Measurements from ENCODE around the gene RAPGEF4. TPM values are rescaled to one million over a fixed set of nuclear protein-coding genes. Genes with fewer than 3 reads are reported as not detected.

The RAPGEF4 gene
- total RNA-seq, 1 experiment from 2014 or later = not detected

DNA sequence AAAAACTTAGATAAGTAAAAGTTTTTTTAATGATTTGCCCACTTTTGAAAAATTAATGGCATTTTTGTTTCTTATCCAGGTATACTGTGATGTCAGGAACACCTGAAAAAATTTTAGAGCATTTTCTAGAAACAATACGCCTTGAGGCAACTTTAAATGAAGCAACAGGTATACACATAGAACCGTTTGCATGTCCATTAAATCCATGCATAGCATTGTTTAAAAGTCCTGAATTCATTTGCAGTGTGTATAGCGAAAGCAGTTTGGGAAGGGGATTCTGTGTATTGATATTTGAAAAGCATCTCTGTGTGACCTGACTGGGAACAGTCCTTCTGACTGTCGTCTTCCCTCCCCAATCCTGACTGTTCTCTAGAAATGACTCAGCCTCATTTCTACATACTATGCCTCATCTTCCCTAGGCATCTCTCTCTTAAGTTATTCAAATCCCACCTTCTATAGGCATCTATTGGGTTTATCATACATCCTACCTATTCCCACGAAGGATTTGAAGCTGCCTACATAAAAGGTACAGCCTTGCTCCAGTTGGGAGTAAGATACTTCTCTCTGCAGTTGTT lies 260.8 kb downstream of the RAPGEF4 start:
- DNase-seq (ENCODE audit: low spot score) = no peak

DNA sequence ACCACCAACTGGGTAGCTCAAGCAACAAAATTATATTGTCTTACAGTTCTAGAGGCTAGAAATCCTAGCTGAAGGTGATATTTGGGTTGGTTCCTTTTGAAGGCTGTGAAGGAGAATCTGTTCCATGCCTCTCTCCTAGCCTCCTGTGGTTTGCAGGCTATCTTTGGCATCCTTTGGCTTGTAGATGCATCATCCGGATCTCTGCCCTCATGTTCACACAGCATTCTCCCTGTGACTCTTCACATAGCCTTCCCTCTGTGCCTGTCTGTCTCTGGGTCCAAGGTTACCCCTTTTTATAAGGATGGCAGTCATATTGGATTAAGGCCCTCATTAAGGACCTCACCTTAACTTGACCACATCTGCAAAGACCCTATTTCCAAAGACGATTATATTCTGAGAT lies 261.4 kb downstream of the RAPGEF4 start:
- no peak for DNase-seq (ENCODE audit: low spot score)

DNA sequence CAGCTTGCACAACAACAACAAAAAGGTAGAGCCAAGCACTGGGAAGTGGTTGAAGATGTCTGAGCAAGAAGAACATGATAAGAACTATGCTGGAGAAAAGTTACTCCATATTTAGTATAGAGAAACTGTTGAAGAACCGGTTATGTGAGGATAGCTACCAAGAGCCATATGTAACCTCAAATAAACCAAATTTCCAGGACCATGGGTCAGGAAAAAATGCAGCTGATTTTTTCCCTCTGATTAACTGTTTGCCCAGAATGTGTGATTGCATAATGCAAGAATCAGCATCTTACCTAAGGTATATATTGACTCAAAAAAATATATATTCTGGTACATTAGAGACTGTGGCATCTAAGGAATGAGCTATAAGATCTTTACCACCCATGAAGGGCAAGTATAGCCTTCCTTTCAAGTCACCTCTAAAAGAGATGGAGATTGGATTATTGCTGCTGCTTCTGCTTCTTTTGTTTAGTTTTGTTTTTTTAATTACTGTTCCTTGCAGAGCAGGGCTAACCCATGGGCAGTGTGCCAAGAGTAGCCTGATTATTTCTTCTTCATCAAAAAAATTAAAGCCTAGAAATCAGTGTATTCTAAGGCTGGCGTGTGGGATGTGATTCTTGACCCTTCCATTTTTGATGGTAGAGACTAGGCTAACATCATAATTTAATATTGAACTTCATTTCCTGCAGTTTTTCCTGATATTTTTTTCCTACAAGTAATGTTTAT lies 263.1 kb downstream of the RAPGEF4 start:
- DNase-seq (ENCODE audit: low spot score) = peak; percentile 61

DNA sequence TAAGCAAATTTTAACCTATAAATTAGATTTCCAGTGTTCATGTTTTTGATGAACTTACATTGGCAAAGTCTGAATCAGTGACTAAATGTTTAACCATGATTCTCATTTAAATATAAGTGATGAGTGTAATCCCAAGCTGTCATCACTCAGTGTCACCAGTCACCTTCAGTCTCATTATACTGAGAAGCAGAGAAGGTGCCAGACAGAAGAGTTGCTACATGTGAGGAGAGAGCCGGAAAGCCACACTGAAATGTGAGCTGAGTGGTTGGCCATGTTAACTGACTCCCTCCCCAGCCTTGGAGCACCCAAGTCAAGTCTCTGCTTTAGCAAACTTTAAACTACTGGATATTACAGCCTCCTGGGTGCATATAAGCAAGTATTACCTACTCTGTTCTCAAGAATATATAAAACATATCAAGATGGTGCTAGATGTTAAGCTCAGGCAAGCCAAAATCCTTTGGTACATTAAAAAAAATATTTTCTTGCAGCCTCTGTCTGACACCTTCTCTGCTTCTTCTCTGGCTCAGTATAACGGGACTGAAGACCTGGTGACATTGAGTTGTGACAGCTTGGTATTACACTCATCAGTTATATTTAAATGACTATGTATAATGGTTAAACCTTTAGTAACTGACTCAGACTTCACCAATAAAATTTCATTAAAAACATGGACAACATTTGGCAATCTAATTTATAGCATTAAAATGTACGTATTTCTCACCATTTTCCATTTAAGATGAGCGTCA lies 264.2 kb downstream of the RAPGEF4 start:
- DNase-seq (ENCODE audit: low spot score) = no peak

DNA sequence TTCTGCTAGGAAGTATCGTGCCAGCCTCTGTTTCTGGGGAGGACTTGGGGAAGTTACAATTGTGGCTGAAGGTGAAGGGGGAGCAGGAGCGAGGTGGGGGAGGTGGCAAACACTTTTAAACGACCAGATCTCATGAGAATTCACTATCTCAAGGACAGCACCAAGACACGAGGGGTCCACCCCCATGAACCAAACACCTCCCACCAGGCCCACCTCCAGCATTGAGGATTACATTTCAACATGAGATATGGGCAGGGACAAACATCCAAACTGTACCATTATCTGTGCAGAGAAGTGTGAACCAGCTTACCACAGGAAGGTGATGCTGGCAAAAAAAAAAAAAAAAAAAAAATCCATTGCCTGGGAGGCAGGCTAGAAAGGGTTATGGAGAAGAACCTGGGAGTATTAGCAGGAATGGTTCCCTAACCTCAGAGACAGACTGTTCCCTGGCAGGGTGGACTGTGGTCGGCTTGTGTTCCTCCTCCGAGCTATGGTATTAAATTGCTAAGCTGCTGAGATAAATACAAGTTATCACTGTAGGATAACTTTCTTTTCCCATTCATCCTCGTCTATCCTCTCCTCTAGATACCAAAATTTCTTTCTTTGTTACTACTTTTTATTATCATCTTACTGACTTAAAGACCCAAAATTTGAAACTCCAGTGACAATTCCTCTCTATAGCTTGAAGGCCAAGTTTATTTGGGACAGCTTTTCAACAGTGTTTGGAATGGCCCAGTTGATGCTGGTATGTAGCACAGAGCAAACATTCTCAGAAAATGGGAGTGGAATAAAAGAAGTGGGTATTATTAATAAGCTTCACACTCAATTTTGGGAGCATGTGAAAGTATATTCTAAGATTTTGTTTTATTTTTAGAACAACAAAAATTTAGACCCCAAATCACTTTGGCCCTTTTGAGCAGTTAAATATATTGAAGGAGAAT lies 266.3 kb downstream of the RAPGEF4 start:
- DNase-seq (ENCODE audit: low spot score) = no peak

DNA sequence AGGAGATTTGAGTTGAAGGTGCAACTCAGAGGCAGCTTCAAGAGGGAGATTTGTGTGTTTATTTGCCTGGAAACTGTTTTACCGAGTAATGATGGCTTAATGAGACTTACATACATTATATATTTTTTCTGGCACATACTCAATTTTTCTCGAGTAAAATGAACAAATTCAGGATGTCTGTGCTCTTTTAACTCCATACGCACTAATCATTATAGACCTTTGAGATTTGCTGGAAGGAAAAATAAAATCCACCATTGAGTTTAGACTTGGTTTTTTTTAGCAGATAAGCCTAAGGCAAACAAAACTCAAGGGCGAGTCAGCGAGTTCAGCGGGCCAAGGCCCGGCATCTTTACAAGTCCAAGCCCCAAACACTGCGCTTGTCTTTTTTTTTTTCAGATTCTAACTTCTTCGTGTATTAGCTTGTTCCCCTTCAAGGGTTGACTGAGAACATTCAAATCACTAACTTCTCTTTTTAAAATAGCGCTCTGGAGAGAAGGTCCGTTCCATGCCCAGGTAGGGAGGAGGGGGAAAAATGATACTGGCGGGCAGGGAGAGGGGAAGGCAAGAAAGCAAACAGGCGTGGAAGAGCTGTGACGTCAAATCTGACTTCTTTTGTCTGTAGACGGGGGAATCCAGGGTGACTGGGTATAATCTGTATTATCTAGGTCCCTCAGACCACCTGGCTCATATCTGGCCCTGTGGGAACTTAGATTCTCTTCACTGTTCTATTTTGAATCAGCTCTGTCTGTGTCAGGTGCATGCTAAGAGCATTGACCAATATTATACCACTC lies 267.3 kb downstream of the RAPGEF4 start:
- peak; percentile 46 for DNase-seq (ENCODE audit: low spot score)

DNA sequence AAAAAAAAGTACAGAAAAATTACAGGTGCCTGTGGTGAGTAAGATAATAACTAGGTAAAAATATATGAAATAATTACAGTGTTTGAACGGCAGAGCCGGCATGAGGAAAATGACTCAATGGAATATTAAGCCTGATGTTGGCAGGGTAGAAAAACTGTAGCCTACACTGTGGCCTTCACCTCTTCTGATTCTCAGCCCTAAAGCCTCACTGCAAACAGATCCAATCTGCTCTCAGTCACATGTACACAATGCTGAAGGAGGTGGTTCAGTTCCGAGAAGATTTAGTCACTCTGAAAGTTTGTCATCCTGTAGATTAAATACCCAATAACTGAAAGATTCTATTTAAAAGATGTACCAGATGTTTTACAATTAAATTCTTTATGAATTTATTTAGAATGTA lies 273.1 kb downstream of the RAPGEF4 start:
- no peak for DNase-seq (ENCODE audit: low spot score)

DNA sequence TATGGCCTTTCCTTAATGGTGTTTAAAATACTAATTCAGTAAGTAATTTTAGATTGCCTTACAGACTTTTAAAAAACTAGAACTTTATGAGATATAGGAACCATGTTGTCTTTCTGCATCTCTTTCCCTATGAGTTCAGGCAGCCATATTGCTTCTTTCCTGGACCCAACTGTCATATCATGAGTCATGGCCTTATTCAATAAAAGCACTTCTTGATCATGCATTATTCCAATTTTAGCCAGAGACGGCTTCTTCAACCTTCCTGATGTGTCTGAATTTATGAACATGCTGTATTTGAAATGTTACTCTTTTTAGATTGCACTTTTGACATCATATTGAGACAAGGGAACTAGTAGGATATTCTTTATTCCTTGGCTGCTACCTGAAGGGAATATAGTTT lies 274.6 kb downstream of the RAPGEF4 start:
- DNase-seq (ENCODE audit: low spot score) = no peak

DNA sequence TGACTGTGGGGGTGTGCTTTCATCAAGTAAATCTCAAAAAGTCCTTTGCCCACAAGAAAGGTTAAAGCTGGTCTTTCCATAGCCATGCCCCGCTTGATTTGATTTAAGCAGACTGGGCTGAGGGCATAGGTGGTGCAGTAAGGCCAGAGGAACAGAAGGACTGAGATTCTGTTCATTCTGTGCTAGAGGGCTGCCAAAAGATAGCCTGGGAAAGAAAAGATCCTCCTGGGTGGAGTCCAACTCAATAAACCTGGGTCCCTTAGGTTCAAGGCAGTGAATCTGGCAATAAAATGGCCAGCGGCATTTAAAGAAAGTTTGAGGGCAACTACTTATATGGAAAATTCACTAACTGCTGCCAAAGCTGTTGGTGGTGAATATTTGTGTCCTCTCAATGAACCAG lies 280.8 kb downstream of the RAPGEF4 start:
- no peak for DNase-seq (ENCODE audit: low spot score)

DNA sequence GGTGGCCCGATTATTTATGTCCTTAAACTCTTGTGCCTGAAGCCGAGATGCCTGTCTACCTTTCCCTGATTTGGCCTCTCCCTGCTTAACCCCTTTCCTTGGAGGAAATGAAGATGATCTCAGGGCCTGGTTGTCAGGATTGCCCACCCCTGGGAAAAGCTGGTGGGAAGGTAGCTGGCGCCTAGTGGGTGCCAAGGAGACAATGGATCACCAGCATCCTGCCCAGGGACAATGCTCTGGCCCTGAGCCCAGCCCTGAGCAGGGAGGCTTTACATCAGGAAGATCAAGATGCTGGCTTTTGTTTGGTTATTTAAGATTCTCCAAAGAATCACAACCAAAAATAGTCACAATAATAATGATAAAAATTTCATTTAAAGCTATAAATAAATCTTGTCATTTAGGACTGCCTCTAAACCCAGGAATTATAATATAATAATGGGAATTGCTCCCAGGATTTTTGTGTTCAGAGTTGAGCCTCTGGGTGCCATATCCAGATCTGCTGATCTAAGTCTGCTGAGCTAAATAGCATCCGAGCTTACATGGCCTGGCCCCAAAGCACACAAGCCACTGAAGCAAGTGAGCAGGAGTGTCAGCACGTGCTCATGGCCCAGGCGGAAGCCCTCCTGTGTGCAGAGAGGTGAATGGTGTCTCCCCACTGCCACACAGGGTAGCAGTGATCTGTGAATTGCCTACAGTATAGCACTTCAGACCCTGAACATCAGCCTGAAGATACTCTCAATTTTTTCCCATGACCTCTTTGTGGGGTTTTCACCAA lies 282.2 kb downstream of the RAPGEF4 start:
- no peak for DNase-seq (ENCODE audit: low spot score)

DNA sequence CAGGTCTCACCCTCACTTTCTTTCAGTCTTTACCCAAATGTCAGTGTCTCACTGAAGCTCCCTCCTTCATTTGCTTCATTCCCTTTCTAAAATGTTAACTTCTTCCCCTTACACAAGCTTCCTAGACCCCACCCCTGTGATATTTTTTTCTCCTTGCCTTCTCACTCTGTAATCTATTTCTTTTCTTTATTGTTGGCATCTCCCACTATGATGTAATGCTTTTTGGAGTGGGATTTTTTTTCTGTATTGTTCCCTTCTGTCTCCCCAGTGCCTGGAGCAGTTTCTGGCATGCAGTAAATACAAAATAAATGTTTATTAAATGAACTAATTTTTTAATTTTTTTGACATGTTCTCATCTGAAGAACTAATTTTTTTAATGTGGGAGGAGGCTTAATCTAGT lies 284.1 kb downstream of the RAPGEF4 start:
- no peak for DNase-seq (ENCODE audit: low spot score)

DNA sequence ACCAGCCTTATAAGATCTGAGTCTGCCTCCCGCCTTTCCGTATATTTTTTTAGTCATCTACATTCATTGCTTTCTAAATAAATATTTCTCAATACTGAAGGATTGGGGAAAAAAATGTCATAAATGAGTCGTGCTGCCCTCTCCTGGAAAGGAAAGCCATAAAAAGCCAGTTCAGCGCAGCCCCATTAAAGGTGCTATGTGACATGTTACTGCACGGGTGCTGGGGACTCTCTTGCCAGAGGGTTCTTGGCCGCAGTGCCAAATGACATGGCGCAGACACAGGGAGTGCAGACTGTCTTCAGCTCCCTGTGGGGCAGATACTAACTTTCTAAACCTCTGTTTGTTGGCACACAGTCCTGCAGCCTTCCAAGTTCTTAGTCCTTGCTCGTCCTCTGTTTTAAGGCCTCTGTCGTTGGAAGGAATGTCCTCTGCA lies 286.3 kb downstream of the RAPGEF4 start:
- DNase-seq (ENCODE audit: low spot score) = peak; percentile 73

DNA sequence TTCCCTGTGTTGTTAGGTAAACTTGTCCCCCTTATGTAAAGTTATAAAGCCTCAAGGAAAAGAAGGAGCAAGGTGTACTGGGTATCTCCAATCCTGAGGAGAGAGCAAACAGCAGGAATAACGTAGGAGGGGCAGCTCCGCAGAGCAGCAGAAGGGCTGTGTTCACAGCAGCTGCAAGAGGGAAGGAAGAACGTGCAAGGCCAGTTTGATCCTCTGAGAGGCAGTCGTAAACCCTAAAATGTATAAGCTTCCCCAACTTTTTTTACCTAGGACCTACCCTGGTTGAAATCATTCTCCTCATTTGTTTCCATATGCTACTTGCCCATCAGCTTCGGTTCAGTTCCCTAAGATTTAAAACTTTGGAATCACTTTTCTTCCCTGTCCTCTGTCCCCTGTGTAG lies 288.1 kb downstream of the RAPGEF4 start:
- no peak for DNase-seq (ENCODE audit: low spot score)

DNA sequence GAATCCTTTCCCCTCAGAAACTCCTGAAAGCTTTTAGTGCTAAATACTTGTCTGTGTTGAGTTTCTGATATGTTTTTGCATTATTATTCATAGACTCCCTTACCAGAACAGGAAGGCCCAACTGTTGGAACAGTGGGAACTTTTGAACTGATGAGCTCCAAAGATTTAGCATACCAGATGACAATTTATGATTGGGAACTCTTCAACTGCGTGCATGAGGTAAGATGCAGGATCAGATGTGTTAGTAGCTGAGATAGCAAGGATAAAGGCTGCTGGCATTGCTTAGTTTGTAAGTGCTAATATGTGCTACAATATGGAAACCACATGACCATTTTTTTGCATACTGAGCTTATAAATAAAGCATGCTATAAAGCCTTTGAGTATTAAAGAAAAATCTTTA lies 290.8 kb downstream of the RAPGEF4 start:
- no peak for DNase-seq (ENCODE audit: low spot score)

DNA sequence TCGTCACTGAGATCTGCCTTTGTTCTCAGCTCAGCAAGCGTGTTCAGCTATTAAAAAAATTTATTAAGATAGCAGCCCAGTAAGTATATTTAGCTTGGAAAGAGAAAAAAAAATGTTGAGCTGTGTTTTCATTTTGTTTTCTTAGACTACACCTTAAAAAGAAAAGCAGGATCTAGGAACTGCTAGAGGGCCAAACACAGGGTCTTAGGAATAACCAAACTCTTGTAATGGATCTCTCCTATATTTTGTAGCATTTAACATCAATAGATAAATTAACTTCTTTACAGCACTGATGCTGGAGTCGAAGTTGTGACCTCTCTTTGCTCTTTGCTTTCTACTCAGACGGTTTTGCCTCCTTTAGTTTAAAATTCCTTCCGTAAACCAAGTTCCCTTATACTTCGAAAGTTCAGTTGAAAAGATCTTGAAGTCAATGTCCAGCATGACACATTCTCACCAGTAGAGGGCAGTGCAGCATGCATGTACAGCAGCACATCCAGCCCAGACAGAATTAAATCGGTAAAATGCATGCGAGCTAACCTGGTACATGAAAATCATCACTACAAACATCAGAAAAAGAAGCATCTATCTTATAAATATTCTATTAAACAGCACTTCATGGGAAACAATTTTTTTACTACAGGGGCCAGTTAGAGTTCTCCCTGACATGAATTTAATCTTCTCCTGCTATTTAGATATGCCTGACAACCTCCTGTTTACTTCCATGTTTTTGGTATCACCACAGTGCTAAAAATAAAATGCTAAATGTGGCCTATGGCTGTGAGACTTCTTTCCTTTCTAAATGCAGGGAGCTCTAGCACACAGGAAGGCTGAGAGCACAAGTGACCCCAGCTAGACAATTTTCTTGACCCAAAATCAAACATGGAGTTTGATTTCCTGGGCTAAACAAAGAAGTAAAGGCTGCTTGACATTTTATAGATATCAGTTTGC lies 291.8 kb downstream of the RAPGEF4 start:
- DNase-seq (ENCODE audit: low spot score) = peak; percentile 92

DNA sequence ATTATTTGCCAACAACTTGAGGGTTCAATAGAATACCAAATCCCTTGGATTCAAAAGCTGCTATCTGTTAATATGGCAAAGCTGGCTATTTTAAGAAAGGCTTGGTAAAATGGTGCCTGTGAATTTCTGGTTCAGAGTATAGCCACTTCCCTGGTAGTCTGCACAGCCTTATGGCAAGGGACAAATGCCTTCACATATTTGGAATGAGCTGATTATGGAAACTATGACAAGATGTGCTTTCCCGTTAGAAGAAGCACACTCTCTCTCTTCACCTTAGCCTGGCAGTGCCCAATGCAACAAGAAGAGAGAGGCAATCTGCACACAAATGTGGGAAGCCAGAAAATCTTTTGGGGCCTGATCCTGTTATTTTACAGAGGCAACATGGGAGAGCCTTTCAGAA lies 292.5 kb downstream of the RAPGEF4 start:
- DNase-seq (ENCODE audit: low spot score) = no peak

DNA sequence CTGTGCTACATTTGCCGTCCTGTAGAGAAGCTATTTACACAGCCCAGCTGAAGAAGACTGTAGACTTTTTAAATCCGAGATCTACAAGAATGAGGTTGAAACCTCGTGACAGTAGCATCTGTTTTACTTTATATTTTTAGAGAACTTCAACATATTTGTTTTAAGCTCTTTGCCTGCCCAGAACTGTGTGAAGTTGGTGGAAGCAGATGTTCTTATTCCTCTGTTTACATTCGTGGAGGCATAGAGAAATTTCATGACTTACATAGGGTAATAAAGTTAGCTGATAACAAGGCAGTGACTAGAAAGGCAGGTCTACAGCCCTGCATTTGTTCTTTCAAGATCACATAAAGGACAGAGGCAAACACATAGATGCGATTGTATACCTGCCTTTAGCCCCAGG lies 293.0 kb downstream of the RAPGEF4 start:
- peak; percentile 21 for DNase-seq (ENCODE audit: low spot score)

DNA sequence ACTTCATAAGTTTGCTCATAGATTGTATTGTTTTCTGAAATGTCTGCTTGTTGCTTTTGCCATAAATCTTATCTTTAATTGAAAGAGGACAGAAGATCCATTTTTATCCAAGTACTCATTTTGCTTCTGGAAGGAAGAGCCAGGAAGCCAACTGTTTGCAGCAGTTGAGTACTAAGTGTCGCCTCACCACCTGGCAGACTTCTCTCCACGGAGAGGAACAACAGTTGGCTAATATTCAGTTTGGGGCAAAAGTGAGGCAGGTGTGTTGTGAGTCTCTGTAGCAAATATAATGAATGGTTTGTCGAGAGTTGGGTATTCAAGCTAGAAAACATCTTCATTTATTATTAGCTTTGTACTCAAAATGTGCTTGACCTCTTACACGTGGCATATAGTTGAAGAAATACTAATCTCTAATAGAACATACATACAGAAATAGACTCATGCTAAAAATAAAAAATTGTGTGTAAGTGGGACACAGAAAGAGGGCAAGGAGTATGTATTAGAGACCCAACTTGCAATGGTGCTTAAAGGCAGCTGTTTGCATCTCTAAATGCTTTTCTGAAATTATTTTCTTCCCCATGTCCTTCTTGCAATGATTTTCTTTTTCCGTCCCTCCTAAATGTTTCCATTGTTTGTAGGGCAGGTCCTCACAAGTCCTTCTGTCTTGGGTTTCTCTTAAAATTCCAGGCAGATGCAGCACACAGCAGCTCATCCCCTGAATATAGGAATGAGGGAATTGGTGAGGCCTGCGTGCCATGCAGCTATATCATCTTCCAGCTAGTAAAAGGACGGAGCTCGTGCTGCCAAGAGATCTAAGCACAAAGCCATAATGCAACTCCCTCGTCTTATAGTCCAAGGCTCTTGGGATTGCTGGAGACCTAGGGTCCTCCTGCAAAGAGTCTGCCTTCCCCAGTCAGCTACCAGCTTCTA lies 295.2 kb downstream of the RAPGEF4 start:
- DNase-seq (ENCODE audit: low spot score) = no peak
